ENCODE results near the gene LSMEM2. TPM values are rescaled to one million over a fixed set of nuclear protein-coding genes. Genes with fewer than 3 reads are reported as not detected.

Gene LSMEM2
- total RNA-seq, 1 donor from 2014 or later: not detected

DNA sequence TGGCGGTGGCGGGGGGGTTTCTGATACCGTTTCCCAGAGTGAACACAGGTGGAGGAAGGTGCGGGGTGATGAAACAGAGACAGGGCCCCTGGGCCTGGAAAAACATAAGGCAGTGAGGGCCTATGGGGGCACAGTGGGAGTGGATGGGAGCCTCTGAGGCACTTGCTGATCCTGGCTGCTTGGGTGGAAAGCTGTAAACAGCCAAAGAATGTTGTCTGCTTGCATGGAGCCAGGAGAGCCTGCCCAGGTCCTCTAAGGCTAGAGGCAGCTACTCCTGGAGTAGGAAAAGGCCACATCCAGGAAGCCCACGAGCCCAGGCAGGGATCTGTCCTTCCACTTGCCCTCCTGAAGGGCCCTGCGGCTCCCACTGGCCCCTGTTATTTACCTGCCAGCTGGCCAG, 12.9 kb upstream of the LSMEM2 start:
- TF ChIP-seq, protein P1, sequence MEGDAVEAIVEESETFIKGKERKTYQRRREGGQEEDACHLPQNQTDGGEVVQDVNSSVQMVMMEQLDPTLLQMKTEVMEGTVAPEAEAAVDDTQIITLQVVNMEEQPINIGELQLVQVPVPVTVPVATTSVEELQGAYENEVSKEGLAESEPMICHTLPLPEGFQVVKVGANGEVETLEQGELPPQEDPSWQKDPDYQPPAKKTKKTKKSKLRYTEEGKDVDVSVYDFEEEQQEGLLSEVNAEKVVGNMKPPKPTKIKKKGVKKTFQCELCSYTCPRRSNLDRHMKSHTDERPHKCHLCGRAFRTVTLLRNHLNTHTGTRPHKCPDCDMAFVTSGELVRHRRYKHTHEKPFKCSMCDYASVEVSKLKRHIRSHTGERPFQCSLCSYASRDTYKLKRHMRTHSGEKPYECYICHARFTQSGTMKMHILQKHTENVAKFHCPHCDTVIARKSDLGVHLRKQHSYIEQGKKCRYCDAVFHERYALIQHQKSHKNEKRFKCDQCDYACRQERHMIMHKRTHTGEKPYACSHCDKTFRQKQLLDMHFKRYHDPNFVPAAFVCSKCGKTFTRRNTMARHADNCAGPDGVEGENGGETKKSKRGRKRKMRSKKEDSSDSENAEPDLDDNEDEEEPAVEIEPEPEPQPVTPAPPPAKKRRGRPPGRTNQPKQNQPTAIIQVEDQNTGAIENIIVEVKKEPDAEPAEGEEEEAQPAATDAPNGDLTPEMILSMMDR (IDR thresholded peaks at IDR 0.05): no peak
- H3K27me3 Mint-ChIP-seq (ENCODE audit: low read depth): no peaks in the 10 kb centered on the region
- H3K4me3 Mint-ChIP-seq (ENCODE audit: unreplicated experiment): no peak overlapping the region
- no peaks in the 10 kb centered on the region for H3K36me3 Mint-ChIP-seq (ENCODE audit: low read depth)
- H3K4me1 Mint-ChIP-seq (ENCODE audit: low read depth): peaks cover 81% of the 10 kb centered on the region
- DNase-seq (ENCODE audit: low spot score): no peak
- H3K27ac Mint-ChIP-seq (ENCODE audit: unreplicated experiment): peak overlapping the region; percentile 87
- H3K9me3 Mint-ChIP-seq (ENCODE audit: low read depth): no peaks in the 10 kb centered on the region

DNA sequence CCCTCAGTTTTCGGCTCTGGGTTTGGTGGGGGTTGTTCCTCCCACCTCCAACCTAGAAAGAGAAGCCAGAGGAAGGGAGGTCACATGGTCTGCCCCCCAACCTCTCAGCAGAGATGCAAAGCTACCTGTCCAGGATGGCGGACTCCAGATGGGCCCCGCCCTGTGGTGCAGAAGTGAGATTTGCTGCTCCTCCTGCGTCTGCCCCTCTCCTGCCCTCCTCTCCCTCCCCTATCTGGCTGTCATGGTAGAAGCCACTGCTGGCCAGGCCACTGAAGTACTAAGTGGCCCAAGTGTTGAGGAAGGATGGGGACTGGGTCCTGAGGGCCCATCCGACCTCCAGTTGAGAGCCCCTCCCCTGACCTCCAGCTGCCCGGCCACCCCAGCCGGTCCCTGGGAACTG, 12.1 kb upstream of the LSMEM2 start:
- DNase-seq (ENCODE audit: low spot score): no peak
- no peaks in the 10 kb centered on the region for H3K9me3 Mint-ChIP-seq (ENCODE audit: low read depth)
- no peaks in the 10 kb centered on the region for H3K36me3 Mint-ChIP-seq (ENCODE audit: low read depth)
- H3K4me1 Mint-ChIP-seq (ENCODE audit: low read depth): peaks cover 76% of the 10 kb centered on the region
- H3K4me3 Mint-ChIP-seq (ENCODE audit: unreplicated experiment): peak overlapping the region; percentile 70
- peak overlapping the region; percentile 77 for H3K27ac Mint-ChIP-seq (ENCODE audit: unreplicated experiment)
- TF ChIP-seq, protein P1 (IDR thresholded peaks at IDR 0.05): no peak
- no peaks in the 10 kb centered on the region for H3K27me3 Mint-ChIP-seq (ENCODE audit: low read depth)

DNA sequence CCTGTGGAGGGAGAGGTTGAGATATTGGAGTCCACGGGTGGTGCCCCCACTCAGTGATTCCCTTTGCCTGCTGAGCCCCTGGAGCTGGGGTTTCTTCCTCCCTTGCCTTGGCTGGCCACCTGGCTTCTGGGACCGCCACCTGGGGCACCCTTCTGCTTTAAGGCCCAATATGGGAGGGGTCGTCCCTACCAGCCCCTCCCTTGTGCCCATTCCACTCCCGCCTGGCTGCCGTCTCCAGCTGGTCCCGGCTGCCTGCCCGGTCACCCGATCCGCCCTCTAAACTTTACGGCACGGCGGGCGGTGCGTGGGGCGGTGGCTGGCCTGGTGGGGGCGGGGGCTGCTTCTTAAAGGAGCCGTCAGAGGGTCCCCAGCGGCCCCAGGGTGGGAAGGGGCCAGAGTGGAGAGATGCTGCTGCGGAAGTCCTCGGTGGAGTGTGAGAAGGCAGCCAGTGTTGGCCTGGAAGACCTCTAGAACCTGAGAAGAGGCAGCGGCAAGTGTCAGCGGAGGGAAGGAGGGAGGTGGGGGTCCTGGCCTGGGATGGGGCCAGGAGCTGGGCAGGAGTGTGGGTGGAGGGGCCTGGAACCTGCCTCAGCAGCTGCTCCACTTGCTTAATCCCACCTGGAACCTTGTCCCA, 11.5 kb upstream of the LSMEM2 start:
- peak overlapping the region; percentile 77 for H3K27ac Mint-ChIP-seq (ENCODE audit: unreplicated experiment)
- DNase-seq (ENCODE audit: low spot score): no peak
- H3K27me3 Mint-ChIP-seq (ENCODE audit: low read depth): no peaks in the 10 kb centered on the region
- peak overlapping the region; percentile 70 for H3K4me3 Mint-ChIP-seq (ENCODE audit: unreplicated experiment)
- H3K9me3 Mint-ChIP-seq (ENCODE audit: low read depth): no peaks in the 10 kb centered on the region
- TF ChIP-seq, protein P1 (IDR thresholded peaks at IDR 0.05): no peak
- H3K4me1 Mint-ChIP-seq (ENCODE audit: low read depth): peaks cover 73% of the 10 kb centered on the region
- H3K36me3 Mint-ChIP-seq (ENCODE audit: low read depth): no peaks in the 10 kb centered on the region

DNA sequence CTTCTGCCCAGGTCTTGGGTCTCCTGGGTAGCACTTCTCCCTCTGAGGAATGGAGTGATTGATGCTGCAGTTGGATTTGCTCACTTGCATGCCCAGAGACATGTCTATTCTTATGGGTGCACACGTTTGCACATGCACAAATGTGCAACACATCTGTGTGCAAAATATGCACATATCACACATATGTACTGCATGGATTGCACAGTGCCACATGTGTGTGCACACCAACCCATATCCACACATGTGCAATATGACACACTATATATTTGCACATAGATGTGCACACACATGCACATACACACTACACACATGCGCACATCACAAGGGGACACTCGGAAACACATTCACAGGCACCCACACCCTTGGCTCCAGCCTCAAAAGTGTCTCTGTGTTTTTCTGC, 10.6 kb upstream of the LSMEM2 start:
- TF ChIP-seq, protein P1 (IDR thresholded peaks at IDR 0.05): no peak
- peaks cover 71% of the 10 kb centered on the region for H3K4me1 Mint-ChIP-seq (ENCODE audit: low read depth)
- H3K36me3 Mint-ChIP-seq (ENCODE audit: low read depth): no peaks in the 10 kb centered on the region
- DNase-seq (ENCODE audit: low spot score): no peak
- H3K9me3 Mint-ChIP-seq (ENCODE audit: low read depth): no peaks in the 10 kb centered on the region
- peak overlapping the region; percentile 70 for H3K4me3 Mint-ChIP-seq (ENCODE audit: unreplicated experiment)
- H3K27ac Mint-ChIP-seq (ENCODE audit: unreplicated experiment): peak overlapping the region; percentile 58
- peaks cover 2% of the 10 kb centered on the region for H3K27me3 Mint-ChIP-seq (ENCODE audit: low read depth)

DNA sequence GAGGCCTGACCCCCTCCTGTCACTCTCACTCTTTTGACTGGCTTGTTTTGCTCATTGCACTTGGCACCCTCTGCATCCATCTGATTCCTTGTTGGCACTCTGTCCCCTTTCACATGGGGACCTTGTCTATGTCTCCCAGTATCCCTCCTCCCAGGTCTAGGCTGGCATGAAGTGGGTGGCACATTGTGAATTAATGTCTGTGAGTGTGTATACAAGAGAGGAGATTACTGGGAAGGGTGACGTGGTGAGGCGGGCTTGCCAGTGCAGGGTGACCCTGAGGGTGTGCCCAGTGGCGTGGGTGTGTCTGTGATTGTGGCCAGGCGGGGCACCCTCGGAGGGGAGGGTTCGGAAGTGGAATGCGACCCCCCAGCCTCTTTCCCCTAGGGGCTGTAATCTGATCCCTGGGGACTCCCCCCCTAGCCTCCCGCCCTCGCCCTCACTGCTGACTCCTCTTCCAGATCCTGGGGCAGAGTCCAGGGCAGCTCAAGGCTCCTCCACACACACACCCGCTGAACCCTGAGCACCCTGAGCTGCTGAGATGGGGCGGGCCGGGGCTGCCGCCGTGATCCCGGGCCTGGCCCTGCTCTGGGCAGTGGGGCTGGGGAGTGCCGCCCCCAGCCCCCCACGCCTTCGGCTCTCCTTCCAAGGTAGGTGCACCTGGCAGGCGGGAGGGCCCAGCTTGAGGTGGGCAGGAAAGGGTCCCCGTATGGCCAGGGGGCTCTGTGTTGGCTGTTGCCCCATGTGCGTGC, 10.0 kb upstream of the LSMEM2 start, which contains the start of gene SEMA3B:
Gene SEMA3B, plus strand, starts transcription at position 445 of the 749 bp plus-strand sequence. Its CDS starts 94 bp downstream, at position 539.
- DNase-seq (ENCODE audit: low spot score): no peak

More for the DNA sequence above, 10.0 kb upstream of the LSMEM2 start, which contains the start of gene SEMA3B:
- Mint-ChIP-seq H3K9me3 (ENCODE audit: low read depth) (no peaks in the 10 kb centered on the region), H3K27ac (ENCODE audit: unreplicated experiment) (peak within 1 kb of the TSS; percentile 63), H3K4me3 (ENCODE audit: unreplicated experiment) (peak within 1 kb of the TSS; percentile 70), H3K36me3 (ENCODE audit: low read depth) (no peaks in the 10 kb centered on the region), H3K4me1 (ENCODE audit: low read depth) (peaks cover 65% of the 10 kb centered on the region), H3K27me3 (ENCODE audit: low read depth) (peaks cover 2% of the 10 kb centered on the region)
- TF ChIP-seq, protein P1 (IDR thresholded peaks at IDR 0.05): no peak
